Measurements from ENCODE around the gene SORBS1.

- no peak for TF ChIP-seq CTCF (conservative IDR thresholded peaks at IDR 0.05; ENCODE audit: low read depth, low read length)
- no peak for TF ChIP-seq EZH2 (IDR thresholded peaks at IDR 0.05; ENCODE audit: low read length, unreplicated experiment)
- no peak for TF ChIP-seq EZH2phosphoT487 (IDR thresholded peaks at IDR 0.05; ENCODE audit: borderline replicate concordance, low read length)
Measured at GRCh38 chr10:95493862-95494261, 67.3 kb downstream of the SORBS1 start.
